Breast epithelium (tissue), 4 donors: ENCODE data around the gene CABP4. TPM values are rescaled to one million over a fixed set of nuclear protein-coding genes. Genes with fewer than 3 reads are reported as not detected.

Source experiments
- DNase-seq, 2 donors: peaks; one replicate each; pipeline ENCODE4 v3.0.0-alpha.2; 2019; ENCODE audit warnings: low spot score in 2 of 2
- H3K27ac ChIP-seq, 2 donors: fragments of 200-600 bp; sonication (generic) in 1 of 2; one replicate each; pipeline ENCODE4 v1.5.1; 2016 to 2019; ENCODE audit warnings: mild to moderate bottlenecking in 1 of 2
- H3K27me3 ChIP-seq, 2 donors: fragments of 200-600 bp; sonication (generic) in 1 of 2; one replicate each; pipeline versions ENCODE4 v1.5.1 to v1.6.0; 2017 to 2019; ENCODE audit warnings: control low read depth in 1 of 2, mild to moderate bottlenecking in 1 of 2
- H3K36me3 ChIP-seq: fragments of 200-600 bp; one replicate; pipeline ENCODE4 v1.5.1; 2019
- H3K4me1 ChIP-seq, 2 donors: fragments of 200-600 bp; sonication (generic); one replicate each; pipeline ENCODE4 v1.5.1; 2016 to 2019; ENCODE audit warnings: control low read depth in 1 of 2
- H3K4me3 ChIP-seq, 3 donors: fragments of 200-600 bp; sonication (generic); 1 replicate in 2 of 3; 2 replicates in 1 of 3; pipeline ENCODE4 v1.5.1; 2016 to 2019; ENCODE audit warnings: mild to moderate bottlenecking in 3 of 3, moderate library complexity in 2 of 3
- H3K9me3 ChIP-seq, 2 donors: fragments of 200-600 bp; sonication (generic) in 1 of 2; one replicate each; pipeline ENCODE4 v1.5.1; 2016 to 2019; ENCODE audit warnings: control low read depth in 1 of 2
- CTCF ChIP-seq, 3 donors: fragments of 450-650 bp; IDR thresholded peaks; one replicate each; pipeline ENCODE4 v1.5.1; 2016 to 2017; ENCODE audit warnings: antibody characterized with exemption in 3 of 3, mild to moderate bottlenecking in 3 of 3, moderate library complexity in 3 of 3
- POLR2A ChIP-seq: fragments of 450-650 bp; IDR thresholded peaks from one replicate; pipeline ENCODE4 v1.6.1; 2016; ENCODE audit warnings: antibody characterized with exemption, mild to moderate bottlenecking, moderate library complexity
- POLR2AphosphoS5 ChIP-seq, 3 donors: sonication (generic); formaldehyde crosslinking; IDR thresholded peaks; one replicate each; pipeline ENCODE4 v1.6.1; 2017; ENCODE audit warnings: antibody characterized with exemption in 3 of 3
- intact Hi-C: fragments of 100-400 bp; cut with DNase I; formaldehyde crosslinking; loops from one replicate; pipeline ENCODE4 v1.15.1; 2023; ENCODE audit warnings: low total_unique reads
- total RNA-seq, 3 donors: library from RNA; depleted of rRNA; stranded (reverse); fragments of >200 nt; gene quantifications; one replicate each; pipeline ENCODE4 v1.1.0, GENCODE V29; 2016

CABP4 gene
- total RNA-seq, 3 donors from 2014 or later = 3.5 to 10.7 (median 3.9) TPM

- Histone ChIP-seq H3K4me3 (peak overlapping the region; percentile 59 to 70 (median 70)), H3K9me3 (no peaks in the 10 kb centered on the region), H3K27ac (peak overlapping the region; percentile 98), H3K36me3 (no peaks in the 10 kb centered on the region), H3K4me1 (peaks cover 17 to 27% of the 10 kb centered on the region in 2 donors), H3K27me3 (no peaks in the 10 kb centered on the region)
- TF ChIP-seq POLR2AphosphoS5 (IDR thresholded peaks at IDR 0.05) (peak in 1 of 3 donors; percentile 14), POLR2A (no peak)
- DNase-seq = no peak
- intact Hi-C loops = loop anchor here (10.0 kb wide), 1 partner anchor 109 kb away; the partner anchor contains the start of gene RAD9A
Measured at GRCh38 chr11:67504005-67504949, 49.1 kb downstream of the CABP4 start.

DNA sequence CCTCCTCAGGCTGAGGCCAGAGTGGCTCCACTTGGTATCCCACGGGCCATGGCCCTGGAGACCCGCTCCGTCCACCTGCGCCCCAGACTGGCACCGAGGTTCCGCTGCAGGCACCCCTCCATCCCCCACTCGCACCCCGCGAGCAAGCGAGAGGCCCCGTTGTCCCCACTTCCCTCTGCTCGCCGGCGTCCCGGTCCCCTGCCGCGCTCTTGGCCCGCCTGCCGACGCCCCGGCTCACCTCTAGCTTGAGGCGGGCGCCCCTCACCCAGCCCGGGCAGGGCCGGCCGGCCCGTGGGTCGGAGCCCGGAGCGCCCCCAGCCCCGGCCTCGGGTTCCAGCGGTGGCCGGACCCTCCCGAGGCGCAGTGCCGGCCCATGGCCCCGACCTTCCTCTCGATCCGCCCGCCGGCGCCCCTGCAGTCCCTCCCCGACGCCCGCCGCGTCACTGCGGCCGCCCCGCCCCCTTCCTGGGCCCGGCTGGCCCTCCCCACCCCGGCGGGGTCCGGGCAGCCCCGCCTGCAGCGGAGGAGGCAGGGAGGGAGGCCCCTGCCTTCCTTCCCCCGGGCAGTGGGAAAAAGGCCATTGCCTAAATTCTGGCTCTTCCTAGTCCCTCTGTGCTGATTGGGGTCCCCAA is 49.9 kb downstream of the CABP4 start, which contains the start of gene PITPNM1:
PITPNM1 (minus strand) TSS at position 414 of the 632 bp plus-strand sequence. CDS start 1,183 bp downstream, outside the sequence.
- Histone ChIP-seq H3K9me3 (no peaks in the 10 kb centered on the region), H3K27ac (peak within 1 kb of the TSS; percentile 98), H3K36me3 (no peaks in the 10 kb centered on the region), H3K4me1 (peaks cover 17 to 27% of the 10 kb centered on the region in 2 donors), H3K4me3 (peak within 1 kb of the TSS; percentile 59 to 70 (median 70)), H3K27me3 (no peaks in the 10 kb centered on the region)
- intact Hi-C loops = loop anchor here (10.0 kb wide), 1 partner anchor 110 kb away; the partner anchor contains the start of gene RAD9A
- peak in 1 of 2 donors; percentile 53 for DNase-seq
- TF ChIP-seq POLR2A (no peak), CTCF (IDR thresholded peaks at IDR 0.05) (no peak), POLR2AphosphoS5 (IDR thresholded peaks at IDR 0.05) (no peak)

- peak overlapping the region; percentile 59 to 70 (median 70) for H3K4me3 ChIP-seq
- TF ChIP-seq CTCF (IDR thresholded peaks at IDR 0.05) = peak; percentile 78 to 97 (median 92)
- no peak for TF ChIP-seq POLR2A
- TF ChIP-seq POLR2AphosphoS5 (IDR thresholded peaks at IDR 0.05) = peak in 2 of 3 donors; percentile 44 to 65
- H3K4me1 ChIP-seq = peaks cover 17 to 27% of the 10 kb centered on the region in 2 donors
- no peaks in the 10 kb centered on the region for H3K36me3 ChIP-seq
- H3K9me3 ChIP-seq = no peaks in the 10 kb centered on the region
- DNase-seq = peak; percentile 85
- intact Hi-C loops = loop anchor here (10.0 kb wide), 1 partner anchor 111 kb away; the partner anchor contains the start of gene RAD9A
- no peaks in the 10 kb centered on the region for H3K27me3 ChIP-seq
- peak overlapping the region; percentile 98 for H3K27ac ChIP-seq
Measured at GRCh38 chr11:67505605-67506396, 50.6 kb downstream of the CABP4 start.

GRCh38 chr11:67506426-67507051 is 51.4 kb downstream of the CABP4 start:
- Histone ChIP-seq H3K27me3 (no peaks in the 10 kb centered on the region), H3K4me1 (peaks cover 17 to 27% of the 10 kb centered on the region in 2 donors), H3K27ac (peak overlapping the region; percentile 98), H3K9me3 (no peaks in the 10 kb centered on the region), H3K36me3 (no peaks in the 10 kb centered on the region), H3K4me3 (peak overlapping the region in 2 of 3 donors; percentile 70 to 77)
- TF ChIP-seq POLR2AphosphoS5 (IDR thresholded peaks at IDR 0.05) = no peak
- peak in 1 of 3 donors; percentile 24 for TF ChIP-seq CTCF (IDR thresholded peaks at IDR 0.05)
- no peak for DNase-seq
- intact Hi-C loops = loop anchor here (10.0 kb wide), 1 partner anchor 112 kb away; the partner anchor contains the start of gene RAD9A
